ENCODE data around the gene ATAD3B.
A peak's percentile ranks its signal among the peaks of the same experiment; 100 is the strongest.

Gene ATAD3B

DNA sequence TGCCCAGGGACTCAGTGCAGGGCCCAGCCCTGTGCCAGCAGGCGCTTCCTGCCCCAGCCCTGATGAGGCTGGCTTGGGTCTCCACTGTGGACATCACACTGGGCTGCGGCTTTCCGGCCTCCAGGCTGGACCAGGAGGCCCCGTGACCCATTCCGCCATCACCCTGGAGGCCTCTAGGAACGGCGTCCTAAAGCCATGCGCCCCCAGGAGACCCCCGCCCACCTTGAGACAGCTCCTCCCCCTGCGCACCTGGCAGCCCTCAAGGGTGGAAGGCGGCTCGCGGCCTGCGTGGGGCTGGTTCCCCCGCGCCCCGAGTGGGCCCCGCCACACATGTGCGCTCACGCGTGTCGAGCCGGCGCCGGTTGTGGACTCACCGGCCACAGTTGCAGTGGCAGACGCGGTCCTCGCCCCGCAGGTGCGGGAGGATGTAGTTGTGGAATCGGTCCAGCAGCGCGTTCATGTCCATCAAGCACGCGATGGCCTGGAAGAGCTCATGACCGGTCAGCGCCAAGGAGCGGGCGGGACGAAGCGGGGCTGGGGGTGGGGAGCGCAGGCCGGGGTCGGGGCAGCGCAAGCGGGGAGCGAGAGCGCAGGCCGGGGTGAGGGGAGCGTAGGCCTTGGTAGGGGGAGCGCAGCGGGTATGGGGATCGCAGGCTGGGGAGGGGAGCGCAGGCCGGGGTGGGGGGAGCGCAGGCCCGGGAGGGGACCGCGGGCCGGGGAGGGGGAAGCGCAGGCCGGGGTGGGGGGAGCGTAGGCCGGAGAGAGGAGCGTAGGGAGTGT is 67.9 kb downstream of the ATAD3B start:
- no peak for DNase-seq (ENCODE audit: low read depth)
- no peak overlapping the region for H3K4me3 ChIP-seq (ENCODE audit: low read length)
- TF ChIP-seq, protein P1, sequence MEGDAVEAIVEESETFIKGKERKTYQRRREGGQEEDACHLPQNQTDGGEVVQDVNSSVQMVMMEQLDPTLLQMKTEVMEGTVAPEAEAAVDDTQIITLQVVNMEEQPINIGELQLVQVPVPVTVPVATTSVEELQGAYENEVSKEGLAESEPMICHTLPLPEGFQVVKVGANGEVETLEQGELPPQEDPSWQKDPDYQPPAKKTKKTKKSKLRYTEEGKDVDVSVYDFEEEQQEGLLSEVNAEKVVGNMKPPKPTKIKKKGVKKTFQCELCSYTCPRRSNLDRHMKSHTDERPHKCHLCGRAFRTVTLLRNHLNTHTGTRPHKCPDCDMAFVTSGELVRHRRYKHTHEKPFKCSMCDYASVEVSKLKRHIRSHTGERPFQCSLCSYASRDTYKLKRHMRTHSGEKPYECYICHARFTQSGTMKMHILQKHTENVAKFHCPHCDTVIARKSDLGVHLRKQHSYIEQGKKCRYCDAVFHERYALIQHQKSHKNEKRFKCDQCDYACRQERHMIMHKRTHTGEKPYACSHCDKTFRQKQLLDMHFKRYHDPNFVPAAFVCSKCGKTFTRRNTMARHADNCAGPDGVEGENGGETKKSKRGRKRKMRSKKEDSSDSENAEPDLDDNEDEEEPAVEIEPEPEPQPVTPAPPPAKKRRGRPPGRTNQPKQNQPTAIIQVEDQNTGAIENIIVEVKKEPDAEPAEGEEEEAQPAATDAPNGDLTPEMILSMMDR (IDR thresholded peaks at IDR 0.05; ENCODE audit: insufficient read depth, low read depth, low read length, missing control alignments) = no peak

DNA sequence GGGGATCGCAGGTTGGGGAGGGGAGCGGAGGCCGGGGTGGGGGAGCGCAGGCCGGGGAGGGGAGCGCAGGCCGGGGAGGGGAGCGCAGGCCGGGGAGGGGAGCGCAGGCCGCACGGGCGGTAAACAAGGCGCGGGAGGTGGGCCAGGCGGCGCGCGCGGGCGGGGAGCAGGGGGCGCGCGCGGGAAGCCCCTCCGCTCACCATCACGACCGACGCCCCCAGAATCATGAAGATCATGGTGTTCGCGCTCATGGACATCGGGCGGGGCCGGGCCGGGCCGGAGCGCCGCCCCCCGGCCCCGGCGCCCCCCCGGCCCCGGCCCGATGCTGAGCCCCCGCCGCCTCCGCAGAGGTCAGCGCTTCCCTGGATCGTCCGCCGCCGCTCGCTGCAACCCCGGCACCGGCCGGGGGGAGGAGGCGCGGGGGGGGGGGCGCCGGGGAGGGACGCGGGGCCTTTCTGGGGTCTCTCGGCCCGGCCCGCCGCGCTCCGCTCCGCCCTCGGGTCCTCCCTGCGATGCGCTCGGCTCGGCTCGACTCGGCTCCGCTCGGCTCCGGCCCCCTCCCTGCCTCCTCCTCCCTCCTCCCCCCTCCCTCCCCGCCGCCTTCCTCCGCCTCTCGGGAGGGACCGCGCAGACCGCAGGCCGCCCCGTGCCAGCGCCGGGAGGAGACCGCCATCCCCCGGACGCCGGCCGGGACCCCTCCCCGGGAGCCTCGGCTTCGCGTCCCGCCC is 68.7 kb downstream of the ATAD3B start, which contains the start of gene TMEM240:
Gene TMEM240, minus strand, starts transcription at position 535 of the 728 bp plus-strand sequence. Its CDS starts 278 bp downstream, at position 257.
- H3K4me3 ChIP-seq (ENCODE audit: low read length) = no peak within 1 kb of the TSS
- TF ChIP-seq, protein P1 (IDR thresholded peaks at IDR 0.05; ENCODE audit: insufficient read depth, low read depth, low read length, missing control alignments) = no peak
- peak; percentile 24 for DNase-seq (ENCODE audit: low read depth)

GRCh38 chr1:1540818-1541628 is 69.5 kb downstream of the ATAD3B start:
- no peak for DNase-seq (ENCODE audit: low read depth)
- TF ChIP-seq, protein P1 (IDR thresholded peaks at IDR 0.05; ENCODE audit: insufficient read depth, low read depth, low read length, missing control alignments) = no peak
- H3K4me3 ChIP-seq (ENCODE audit: low read length) = no peak overlapping the region

- no peak for DNase-seq (ENCODE audit: low read depth)
- TF ChIP-seq, protein P1 (IDR thresholded peaks at IDR 0.05; ENCODE audit: insufficient read depth, low read depth, low read length, missing control alignments) = no peak
- no peak overlapping the region for H3K4me3 ChIP-seq (ENCODE audit: low read length)
These were observed 70.6 kb downstream of the ATAD3B start for GRCh38 chr1:1541956-1542765.

DNA sequence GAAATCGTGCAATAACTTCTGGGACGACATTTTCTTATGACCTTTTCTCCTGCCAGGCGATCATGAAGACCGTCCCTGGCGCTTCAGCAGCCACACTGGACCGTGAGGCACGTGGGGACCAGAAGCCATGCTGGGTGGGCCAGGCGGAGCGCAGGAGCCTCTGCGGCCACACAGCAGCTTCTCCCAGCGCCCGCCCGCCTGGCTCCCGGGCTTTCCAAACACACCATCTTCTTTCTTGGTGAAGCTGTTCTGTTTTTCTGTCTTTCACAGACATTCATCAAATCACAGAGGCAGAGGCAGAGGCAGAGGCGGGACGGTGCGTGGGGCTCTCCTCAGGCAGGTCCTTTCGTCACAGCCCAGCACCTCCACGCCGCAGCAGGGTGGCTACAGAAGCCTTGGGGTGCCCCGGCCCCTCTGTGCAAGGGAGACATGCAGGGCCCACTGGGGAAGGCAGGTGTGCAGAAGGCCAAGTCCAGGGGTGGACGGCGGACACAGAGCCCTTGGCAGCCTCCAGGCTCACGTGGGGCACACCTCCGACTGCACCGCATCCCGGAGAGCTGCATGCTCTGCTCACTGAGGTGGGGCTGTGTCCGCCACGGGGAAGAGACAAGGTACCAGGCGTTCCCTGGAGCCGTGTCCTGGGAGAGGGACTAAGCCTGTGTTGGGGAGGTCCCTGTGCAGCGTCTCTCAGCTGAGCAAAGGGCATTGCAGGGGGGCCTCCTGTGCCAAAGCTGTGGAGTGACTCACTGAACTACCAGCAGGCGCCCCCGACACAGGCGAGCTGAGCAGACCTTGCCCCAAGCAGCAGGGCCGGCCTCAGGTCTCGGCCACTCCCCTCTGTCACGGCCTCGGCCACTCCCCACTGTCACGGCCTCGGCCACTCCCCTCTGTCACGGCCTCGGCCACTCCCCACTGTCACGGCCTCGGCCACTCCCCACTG is 71.5 kb downstream of the ATAD3B start:
- H3K4me3 ChIP-seq (ENCODE audit: low read length) = no peak overlapping the region
- DNase-seq (ENCODE audit: low read depth) = no peak
- TF ChIP-seq, protein P1 (IDR thresholded peaks at IDR 0.05; ENCODE audit: insufficient read depth, low read depth, low read length, missing control alignments) = no peak
